ENCODE results near the gene DDX23.
"Not testable (repeated sequence)": the region's sequence is repeated elsewhere in the genome, so short reads cannot be mapped to it uniquely, and the experiment has no call there.

The DDX23 gene

GRCh38 chr12:48851883-48852733 lies at the start of gene DDX23:
Gene DDX23, minus strand, starts transcription at chr12:48852163. Its CDS starts 6,381 bp downstream, at chr12:48845782.
- in situ Hi-C loops (cut with MboI; ENCODE audit: low pct_unique_long_range_greater_than_20kb, low sequenced_read_pairs): no loop called here
- peak; percentile 98 for DNase-seq

GRCh38 chr12:48901278-48901677 lies 49.3 kb upstream of the DDX23 start:
- in situ Hi-C loops (cut with MboI; ENCODE audit: low pct_unique_long_range_greater_than_20kb, low sequenced_read_pairs): no loop called here
- no peak for DNase-seq

- in situ Hi-C loops (cut with MboI; ENCODE audit: low pct_unique_long_range_greater_than_20kb, low sequenced_read_pairs): no loop called here
- DNase-seq: no peak
Measured at GRCh38 chr12:48899651-48900050, 47.7 kb upstream of the DDX23 start.

- in situ Hi-C loops (cut with MboI; ENCODE audit: low pct_unique_long_range_greater_than_20kb, low sequenced_read_pairs): no loop called here
- no peak for DNase-seq
Measured at GRCh38 chr12:48894271-48894670, 42.3 kb upstream of the DDX23 start.

GRCh38 chr12:48890657-48891418 lies 38.9 kb upstream of the DDX23 start:
- in situ Hi-C loops (cut with MboI; ENCODE audit: low pct_unique_long_range_greater_than_20kb, low sequenced_read_pairs): no loop called here
- DNase-seq: peak; percentile 88

- no peak for DNase-seq
- in situ Hi-C loops (cut with MboI; ENCODE audit: low pct_unique_long_range_greater_than_20kb, low sequenced_read_pairs): no loop called here
Measured at GRCh38 chr12:48889679-48890078, 37.7 kb upstream of the DDX23 start.

GRCh38 chr12:48883305-48884161 lies 31.6 kb upstream of the DDX23 start:
- in situ Hi-C loops (cut with MboI; ENCODE audit: low pct_unique_long_range_greater_than_20kb, low sequenced_read_pairs): no loop called here
- DNase-seq: no peak

GRCh38 chr12:48882972-48883304 lies 31.0 kb upstream of the DDX23 start:
- DNase-seq: no peak
- in situ Hi-C loops (cut with MboI; ENCODE audit: low pct_unique_long_range_greater_than_20kb, low sequenced_read_pairs): no loop called here

- DNase-seq: peak; percentile 19
- in situ Hi-C loops (cut with MboI; ENCODE audit: low pct_unique_long_range_greater_than_20kb, low sequenced_read_pairs): no loop called here
Measured at GRCh38 chr12:48882315-48882687, 30.3 kb upstream of the DDX23 start.

GRCh38 chr12:48881686-48882314 lies 29.8 kb upstream of the DDX23 start:
- no peak for DNase-seq
- in situ Hi-C loops (cut with MboI; ENCODE audit: low pct_unique_long_range_greater_than_20kb, low sequenced_read_pairs): no loop called here

GRCh38 chr12:48880647-48881046 lies 28.7 kb upstream of the DDX23 start:
- in situ Hi-C loops (cut with MboI; ENCODE audit: low pct_unique_long_range_greater_than_20kb, low sequenced_read_pairs): no loop called here
- no peak for DNase-seq

- in situ Hi-C loops (cut with MboI; ENCODE audit: low pct_unique_long_range_greater_than_20kb, low sequenced_read_pairs): no loop called here
- no peak for DNase-seq
Measured at GRCh38 chr12:48878548-48878947, 26.6 kb upstream of the DDX23 start.

GRCh38 chr12:48875944-48876515 lies 24.1 kb upstream of the DDX23 start:
- no peak for DNase-seq
- in situ Hi-C loops (cut with MboI; ENCODE audit: low pct_unique_long_range_greater_than_20kb, low sequenced_read_pairs): no loop called here

GRCh38 chr12:48873534-48873933 lies 21.6 kb upstream of the DDX23 start:
- DNase-seq; in situ Hi-C loops (cut with MboI; ENCODE audit: low pct_unique_long_range_greater_than_20kb, low sequenced_read_pairs): not testable (repeated sequence)

- DNase-seq: no peak
- in situ Hi-C loops (cut with MboI; ENCODE audit: low pct_unique_long_range_greater_than_20kb, low sequenced_read_pairs): no loop called here
Measured at GRCh38 chr12:48873096-48873495, 21.1 kb upstream of the DDX23 start.

GRCh38 chr12:48869191-48869590 lies 17.2 kb upstream of the DDX23 start:
- in situ Hi-C loops (cut with MboI; ENCODE audit: low pct_unique_long_range_greater_than_20kb, low sequenced_read_pairs): no loop called here
- no peak for DNase-seq

- DNase-seq: no peak
- in situ Hi-C loops (cut with MboI; ENCODE audit: low pct_unique_long_range_greater_than_20kb, low sequenced_read_pairs): no loop called here
Measured at GRCh38 chr12:48868451-48868850, 16.5 kb upstream of the DDX23 start.

GRCh38 chr12:48866052-48866711 lies 14.2 kb upstream of the DDX23 start:
- in situ Hi-C loops (cut with MboI; ENCODE audit: low pct_unique_long_range_greater_than_20kb, low sequenced_read_pairs): no loop called here
- no peak for DNase-seq
